GM23338 (cell line): Measurements from ENCODE around the gene GTF2H4. TPM values are rescaled to one million over a fixed set of nuclear protein-coding genes. Genes with fewer than 3 reads are reported as not detected.

Experiments
- ATAC-seq: fragments of 200-7000 bp; cut with Tn5 transposase; 3 replicates; pipeline ENCODE4 v1.9.1; 2020
- DNase-seq: peaks from one replicate; pipeline ENCODE4 v3.0.0-alpha.2; 2015; ENCODE audit warnings: low spot score
- H2AFZ ChIP-seq: fragments of 200-600 bp; sonication (generic); 2 replicates; pipeline ENCODE4 v1.8.0; 2016; ENCODE audit warnings: antibody characterized with exemption, mild to moderate bottlenecking, moderate library complexity
- H3F3A ChIP-seq: fragments of 200-600 bp; sonication (generic); replicated peaks from 2 replicates; pipeline ENCODE4 v1.8.0; 2017; ENCODE audit warnings: antibody characterized with exemption, mixed run types, low read depth
- H3K27ac ChIP-seq: fragments of 200-600 bp; sonication (generic); 2 replicates; pipeline ENCODE4 v1.6.1; 2016; ENCODE audit warnings: low read depth
- H3K27me3 ChIP-seq: fragments of 200-600 bp; sonication (generic); 2 replicates; pipeline ENCODE4 v1.8.0; 2016; ENCODE audit warnings: mild to moderate bottlenecking, mixed run types, moderate library complexity; ENCODE audit not compliant: insufficient read depth
- H3K36me3 ChIP-seq: fragments of 200-600 bp; sonication (generic); 2 replicates; pipeline ENCODE4 v1.8.0; 2016; ENCODE audit warnings: mild to moderate bottlenecking; ENCODE audit not compliant: insufficient read depth
- H3K4me1 ChIP-seq: fragments of 200-600 bp; sonication (generic); 2 replicates; pipeline ENCODE4 v1.8.0; 2016; ENCODE audit warnings: mild to moderate bottlenecking, moderate library complexity; ENCODE audit not compliant: insufficient read depth
- H3K4me2 ChIP-seq: fragments of 200-600 bp; sonication (generic); 2 replicates; pipeline ENCODE4 v1.7.1; 2017; ENCODE audit warnings: mixed run types
- H3K4me3 ChIP-seq: fragments of 200-600 bp; sonication (generic); 2 replicates; pipeline ENCODE4 v1.6.1; 2016; ENCODE audit warnings: mixed run types
- H3K79me2 ChIP-seq: fragments of 200-600 bp; sonication (generic); replicated peaks from 2 replicates; pipeline ENCODE4 v1.8.0; 2017; ENCODE audit warnings: mild to moderate bottlenecking; ENCODE audit not compliant: insufficient read depth
- H3K9me2 ChIP-seq: fragments of 200-600 bp; sonication (generic); 2 replicates; pipeline ENCODE4 v1.8.0; 2017; ENCODE audit not compliant: insufficient read depth
- H4K20me1 ChIP-seq: fragments of 200-600 bp; sonication (generic); replicated peaks from 2 replicates; pipeline ENCODE4 v1.8.0; 2017; ENCODE audit warnings: mild to moderate bottlenecking; ENCODE audit not compliant: insufficient read depth
- H3K27ac Mint-ChIP-seq: 2 replicates; pipeline ENCODE4 v1.8.0; 2020; ENCODE audit warnings: inconsistent platforms, mild to moderate bottlenecking, moderate library complexity, mixed read lengths
- H3K27me3 Mint-ChIP-seq: 3 replicates; pipeline ENCODE4 v1.8.0; 2022; ENCODE audit warnings: low read depth, mild to moderate bottlenecking, moderate library complexity, mixed read lengths, inconsistent platforms; ENCODE audit not compliant: insufficient read depth, poor library complexity
- H3K36me3 Mint-ChIP-seq: 3 replicates; pipeline ENCODE4 v1.8.0; 2021; ENCODE audit warnings: low read depth, mild to moderate bottlenecking, inconsistent platforms, moderate library complexity, mixed read lengths
- H3K4me1 Mint-ChIP-seq: 3 replicates; pipeline ENCODE4 v1.8.0; 2020; ENCODE audit warnings: mild to moderate bottlenecking, inconsistent platforms, mixed read lengths
- H3K4me3 Mint-ChIP-seq: 3 replicates; pipeline ENCODE4 v1.8.0; 2021; ENCODE audit warnings: moderate library complexity, mild to moderate bottlenecking, inconsistent platforms, mixed read lengths
- H3K9me3 Mint-ChIP-seq: 3 replicates; pipeline ENCODE4 v1.8.0; 2020; ENCODE audit warnings: moderate library complexity, mild to moderate bottlenecking, inconsistent platforms, mixed read lengths
- CREB1 ChIP-seq: fragments of 250-450 bp; sonication (Bioruptor Pico); IDR thresholded peaks from 2 replicates; pipeline ENCODE4 v1.5.0; 2020; ENCODE audit warnings: low read depth, mild to moderate bottlenecking, moderate library complexity
- ETS1 ChIP-seq: IDR thresholded peaks from 2 replicates; pipeline ENCODE4 v1.6.1; 2016; ENCODE audit warnings: antibody characterized with exemption
- EZH2 ChIP-seq: fragments of 200-600 bp; sonication (generic); IDR thresholded peaks from one replicate; pipeline ENCODE4 v1.8.0; 2017; ENCODE audit warnings: antibody characterized with exemption, mild to moderate bottlenecking, low read depth; ENCODE audit not compliant: unreplicated experiment
- EZH2phosphoT487 ChIP-seq: fragments of 200-600 bp; sonication (generic); IDR thresholded peaks from one replicate; pipeline ENCODE4 v1.8.1; 2018; ENCODE audit warnings: antibody characterized with exemption; ENCODE audit not compliant: unreplicated experiment
- JUNB ChIP-seq: IDR thresholded peaks from one replicate; pipeline ENCODE4 v1.6.1; 2016; ENCODE audit warnings: antibody characterized with exemption; ENCODE audit not compliant: unreplicated experiment
- POLR2AphosphoS5 ChIP-seq: IDR thresholded peaks from 2 replicates; pipeline ENCODE4 v1.6.1; 2016; ENCODE audit warnings: antibody characterized with exemption, low read depth
- STAT1 ChIP-seq: IDR thresholded peaks from one replicate; pipeline ENCODE4 v1.6.1; 2016; ENCODE audit warnings: antibody characterized with exemption; ENCODE audit not compliant: unreplicated experiment
- ZNF114 ChIP-seq: fragments of 250-450 bp; sonication (Bioruptor Pico); IDR thresholded peaks from 2 replicates; pipeline ENCODE4 v1.5.0; 2020; ENCODE audit warnings: mild to moderate bottlenecking, moderate library complexity
- ZNF331 ChIP-seq: fragments of 250-450 bp; sonication (Bioruptor Pico); IDR thresholded peaks from 2 replicates; pipeline ENCODE4 v1.5.0; 2020; ENCODE audit warnings: low read depth, mild to moderate bottlenecking, moderate library complexity
- polyA plus RNA-seq: library from polyadenylated mRNA; unstranded; fragments of >200 nt; fragmentation: Nextera tagmentation; extraction: Ambion mirVana; gene quantifications from 2 replicates; pipeline ENCODE4 v1.2.1, GENCODE V29; 2016
- total RNA-seq: library from RNA; depleted of rRNA; stranded (reverse); fragments of >200 nt; shearing (Covaris generic); gene quantifications from 2 replicates; pipeline ENCODE4 v1.2.3, GENCODE V29; 2014
- TF ChIP-seq, protein P1 (sequence below), 2 experiments: fragments of 200-600 bp in 1 of 2; sonication (generic) in 1 of 2; conservative IDR thresholded peaks; 2 replicates each; pipeline versions ENCODE4 v1.5.1 to v1.6.1; 2016 to 2017; ENCODE audit warnings: antibody characterized with exemption in 2 of 2, low read depth in 2 of 2, mild to moderate bottlenecking in 2 of 2, moderate library complexity in 1 of 2
- TF ChIP-seq, protein P2 (sequence below): fragments of 250-450 bp; sonication (Bioruptor Pico); IDR thresholded peaks from 2 replicates; pipeline ENCODE4 v1.5.0; 2020; ENCODE audit warnings: mild to moderate bottlenecking, moderate library complexity
- TF ChIP-seq, protein P3 (sequence below): IDR thresholded peaks from one replicate; pipeline ENCODE4 v1.6.1; 2018; ENCODE audit warnings: antibody characterized with exemption; ENCODE audit not compliant: unreplicated experiment

The GTF2H4 gene
- total and polyA plus RNA-seq, 2 experiments from 2014 or later: 14.8 to 32.6 TPM

DNA sequence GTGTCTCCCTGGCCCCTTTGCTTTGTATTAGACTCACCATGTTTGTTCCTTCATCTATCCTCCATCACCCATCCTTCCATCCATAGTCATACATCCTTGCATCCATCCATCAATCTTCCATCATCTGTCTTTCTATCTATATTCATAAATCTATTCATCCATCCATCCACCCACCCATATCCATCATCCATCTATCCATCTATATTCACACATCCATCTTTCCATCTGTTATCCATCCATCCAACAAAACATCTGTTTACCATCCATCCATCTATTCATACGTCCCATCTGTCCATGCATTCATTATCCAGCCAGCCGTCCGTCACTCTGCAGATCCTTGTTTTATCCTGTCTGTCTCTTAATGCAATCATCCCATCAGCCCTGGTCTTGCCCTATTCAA is 13.1 kb upstream of the GTF2H4 start:
- Histone ChIP-seq H3K9me2 (no peaks in the 10 kb centered on the region), H3K4me2 (no peak overlapping the region), H3K4me1 (no peaks in the 10 kb centered on the region), H3K36me3 (peaks cover 12% of the 10 kb centered on the region), H3K27me3 (no peaks in the 10 kb centered on the region), H4K20me1 (peaks cover 3% of the 10 kb centered on the region; the same call in 1 of the 2 replicates), H3K79me2 (peaks cover 2% of the 10 kb centered on the region; the same call in 1 of the 2 replicates), H2AFZ (no peak overlapping the region), H3K4me3 (no peak overlapping the region), H3F3A (0 out of 2 replicates have a peak, but pooled peaks cover 3% of the 10 kb centered on the region), H3K27ac (no peak overlapping the region)
- Mint-ChIP-seq H3K4me3 (no peak overlapping the region; the same call in 2 of the 3 replicates), H3K4me1 (peaks cover 13% of the 10 kb centered on the region), H3K9me3 (no peaks in the 10 kb centered on the region), H3K27me3 (peaks cover 3% of the 10 kb centered on the region), H3K27ac (no peak overlapping the region), H3K36me3 (peaks cover 76% of the 10 kb centered on the region)
- ATAC-seq (no peak), DNase-seq (no peak)
- no peak for TF ChIP-seq CREB1
- TF ChIP-seq, protein P1, sequence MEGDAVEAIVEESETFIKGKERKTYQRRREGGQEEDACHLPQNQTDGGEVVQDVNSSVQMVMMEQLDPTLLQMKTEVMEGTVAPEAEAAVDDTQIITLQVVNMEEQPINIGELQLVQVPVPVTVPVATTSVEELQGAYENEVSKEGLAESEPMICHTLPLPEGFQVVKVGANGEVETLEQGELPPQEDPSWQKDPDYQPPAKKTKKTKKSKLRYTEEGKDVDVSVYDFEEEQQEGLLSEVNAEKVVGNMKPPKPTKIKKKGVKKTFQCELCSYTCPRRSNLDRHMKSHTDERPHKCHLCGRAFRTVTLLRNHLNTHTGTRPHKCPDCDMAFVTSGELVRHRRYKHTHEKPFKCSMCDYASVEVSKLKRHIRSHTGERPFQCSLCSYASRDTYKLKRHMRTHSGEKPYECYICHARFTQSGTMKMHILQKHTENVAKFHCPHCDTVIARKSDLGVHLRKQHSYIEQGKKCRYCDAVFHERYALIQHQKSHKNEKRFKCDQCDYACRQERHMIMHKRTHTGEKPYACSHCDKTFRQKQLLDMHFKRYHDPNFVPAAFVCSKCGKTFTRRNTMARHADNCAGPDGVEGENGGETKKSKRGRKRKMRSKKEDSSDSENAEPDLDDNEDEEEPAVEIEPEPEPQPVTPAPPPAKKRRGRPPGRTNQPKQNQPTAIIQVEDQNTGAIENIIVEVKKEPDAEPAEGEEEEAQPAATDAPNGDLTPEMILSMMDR (conservative IDR thresholded peaks at IDR 0.05; ENCODE audit: low read depth in 2 of 2): no peak
- TF ChIP-seq EZH2phosphoT487: no peak
- no peak for TF ChIP-seq ETS1
- TF ChIP-seq ZNF114 (CRISPR knock-in tag): no peak
- no peak for TF ChIP-seq EZH2
- TF ChIP-seq STAT1: no peak
- no peak for TF ChIP-seq JUNB
- TF ChIP-seq ZNF331 (CRISPR knock-in tag): no peak
- TF ChIP-seq, protein P2, sequence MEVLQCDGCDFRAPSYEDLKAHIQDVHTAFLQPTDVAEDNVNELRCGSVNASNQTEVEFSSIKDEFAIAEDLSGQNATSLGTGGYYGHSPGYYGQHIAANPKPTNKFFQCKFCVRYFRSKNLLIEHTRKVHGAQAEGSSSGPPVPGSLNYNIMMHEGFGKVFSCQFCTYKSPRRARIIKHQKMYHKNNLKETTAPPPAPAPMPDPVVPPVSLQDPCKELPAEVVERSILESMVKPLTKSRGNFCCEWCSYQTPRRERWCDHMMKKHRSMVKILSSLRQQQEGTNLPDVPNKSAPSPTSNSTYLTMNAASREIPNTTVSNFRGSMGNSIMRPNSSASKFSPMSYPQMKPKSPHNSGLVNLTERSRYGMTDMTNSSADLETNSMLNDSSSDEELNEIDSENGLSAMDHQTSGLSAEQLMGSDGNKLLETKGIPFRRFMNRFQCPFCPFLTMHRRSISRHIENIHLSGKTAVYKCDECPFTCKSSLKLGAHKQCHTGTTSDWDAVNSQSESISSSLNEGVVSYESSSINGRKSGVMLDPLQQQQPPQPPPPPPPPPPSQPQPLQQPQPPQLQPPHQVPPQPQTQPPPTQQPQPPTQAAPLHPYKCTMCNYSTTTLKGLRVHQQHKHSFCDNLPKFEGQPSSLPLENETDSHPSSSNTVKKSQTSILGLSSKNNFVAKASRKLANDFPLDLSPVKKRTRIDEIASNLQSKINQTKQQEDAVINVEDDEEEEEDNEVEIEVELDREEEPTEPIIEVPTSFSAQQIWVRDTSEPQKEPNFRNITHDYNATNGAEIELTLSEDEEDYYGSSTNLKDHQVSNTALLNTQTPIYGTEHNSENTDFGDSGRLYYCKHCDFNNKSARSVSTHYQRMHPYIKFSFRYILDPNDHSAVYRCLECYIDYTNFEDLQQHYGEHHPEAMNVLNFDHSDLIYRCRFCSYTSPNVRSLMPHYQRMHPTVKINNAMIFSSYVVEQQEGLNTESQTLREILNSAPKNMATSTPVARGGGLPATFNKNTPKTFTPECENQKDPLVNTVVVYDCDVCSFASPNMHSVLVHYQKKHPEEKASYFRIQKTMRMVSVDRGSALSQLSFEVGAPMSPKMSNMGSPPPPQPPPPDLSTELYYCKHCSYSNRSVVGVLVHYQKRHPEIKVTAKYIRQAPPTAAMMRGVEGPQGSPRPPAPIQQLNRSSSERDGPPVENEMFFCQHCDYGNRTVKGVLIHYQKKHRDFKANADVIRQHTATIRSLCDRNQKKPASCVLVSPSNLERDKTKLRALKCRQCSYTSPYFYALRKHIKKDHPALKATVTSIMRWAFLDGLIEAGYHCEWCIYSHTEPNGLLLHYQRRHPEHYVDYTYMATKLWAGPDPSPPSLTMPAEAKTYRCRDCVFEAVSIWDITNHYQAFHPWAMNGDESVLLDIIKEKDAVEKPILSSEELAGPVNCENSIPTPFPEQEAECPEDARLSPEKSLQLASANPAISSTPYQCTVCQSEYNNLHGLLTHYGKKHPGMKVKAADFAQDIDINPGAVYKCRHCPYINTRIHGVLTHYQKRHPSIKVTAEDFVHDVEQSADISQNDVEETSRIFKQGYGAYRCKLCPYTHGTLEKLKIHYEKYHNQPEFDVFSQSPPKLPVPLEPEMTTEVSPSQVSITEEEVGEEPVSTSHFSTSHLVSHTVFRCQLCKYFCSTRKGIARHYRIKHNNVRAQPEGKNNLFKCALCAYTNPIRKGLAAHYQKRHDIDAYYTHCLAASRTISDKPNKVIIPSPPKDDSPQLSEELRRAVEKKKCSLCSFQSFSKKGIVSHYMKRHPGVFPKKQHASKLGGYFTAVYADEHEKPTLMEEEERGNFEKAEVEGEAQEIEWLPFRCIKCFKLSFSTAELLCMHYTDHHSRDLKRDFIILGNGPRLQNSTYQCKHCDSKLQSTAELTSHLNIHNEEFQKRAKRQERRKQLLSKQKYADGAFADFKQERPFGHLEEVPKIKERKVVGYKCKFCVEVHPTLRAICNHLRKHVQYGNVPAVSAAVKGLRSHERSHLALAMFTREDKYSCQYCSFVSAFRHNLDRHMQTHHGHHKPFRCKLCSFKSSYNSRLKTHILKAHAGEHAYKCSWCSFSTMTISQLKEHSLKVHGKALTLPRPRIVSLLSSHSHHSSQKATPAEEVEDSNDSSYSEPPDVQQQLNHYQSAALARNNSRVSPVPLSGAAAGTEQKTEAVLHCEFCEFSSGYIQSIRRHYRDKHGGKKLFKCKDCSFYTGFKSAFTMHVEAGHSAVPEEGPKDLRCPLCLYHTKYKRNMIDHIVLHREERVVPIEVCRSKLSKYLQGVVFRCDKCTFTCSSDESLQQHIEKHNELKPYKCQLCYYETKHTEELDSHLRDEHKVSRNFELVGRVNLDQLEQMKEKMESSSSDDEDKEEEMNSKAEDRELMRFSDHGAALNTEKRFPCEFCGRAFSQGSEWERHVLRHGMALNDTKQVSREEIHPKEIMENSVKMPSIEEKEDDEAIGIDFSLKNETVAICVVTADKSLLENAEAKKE (CRISPR knock-in tag): no peak
- no peak for TF ChIP-seq POLR2AphosphoS5
- TF ChIP-seq, protein P3, sequence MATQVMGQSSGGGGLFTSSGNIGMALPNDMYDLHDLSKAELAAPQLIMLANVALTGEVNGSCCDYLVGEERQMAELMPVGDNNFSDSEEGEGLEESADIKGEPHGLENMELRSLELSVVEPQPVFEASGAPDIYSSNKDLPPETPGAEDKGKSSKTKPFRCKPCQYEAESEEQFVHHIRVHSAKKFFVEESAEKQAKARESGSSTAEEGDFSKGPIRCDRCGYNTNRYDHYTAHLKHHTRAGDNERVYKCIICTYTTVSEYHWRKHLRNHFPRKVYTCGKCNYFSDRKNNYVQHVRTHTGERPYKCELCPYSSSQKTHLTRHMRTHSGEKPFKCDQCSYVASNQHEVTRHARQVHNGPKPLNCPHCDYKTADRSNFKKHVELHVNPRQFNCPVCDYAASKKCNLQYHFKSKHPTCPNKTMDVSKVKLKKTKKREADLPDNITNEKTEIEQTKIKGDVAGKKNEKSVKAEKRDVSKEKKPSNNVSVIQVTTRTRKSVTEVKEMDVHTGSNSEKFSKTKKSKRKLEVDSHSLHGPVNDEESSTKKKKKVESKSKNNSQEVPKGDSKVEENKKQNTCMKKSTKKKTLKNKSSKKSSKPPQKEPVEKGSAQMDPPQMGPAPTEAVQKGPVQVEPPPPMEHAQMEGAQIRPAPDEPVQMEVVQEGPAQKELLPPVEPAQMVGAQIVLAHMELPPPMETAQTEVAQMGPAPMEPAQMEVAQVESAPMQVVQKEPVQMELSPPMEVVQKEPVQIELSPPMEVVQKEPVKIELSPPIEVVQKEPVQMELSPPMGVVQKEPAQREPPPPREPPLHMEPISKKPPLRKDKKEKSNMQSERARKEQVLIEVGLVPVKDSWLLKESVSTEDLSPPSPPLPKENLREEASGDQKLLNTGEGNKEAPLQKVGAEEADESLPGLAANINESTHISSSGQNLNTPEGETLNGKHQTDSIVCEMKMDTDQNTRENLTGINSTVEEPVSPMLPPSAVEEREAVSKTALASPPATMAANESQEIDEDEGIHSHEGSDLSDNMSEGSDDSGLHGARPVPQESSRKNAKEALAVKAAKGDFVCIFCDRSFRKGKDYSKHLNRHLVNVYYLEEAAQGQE: no peak
